ENCODE data around the gene SLC37A3. TPM values are rescaled to one million over a fixed set of nuclear protein-coding genes. Genes with fewer than 3 reads are reported as not detected.

SLC37A3 gene
- total and polyA plus RNA-seq, 3 donors from 2014 or later = 23.8 to 67.3 (median 44.7) TPM

GRCh38 chr7:140440593-140440992 lies 42.3 kb upstream of the SLC37A3 start:
- intact Hi-C loops (cut with DNase I; ENCODE audit: low total_unique reads) = no loop called here
- 87 to 100% methylated on average over 3 of the region's 3 CpGs for WGBS, 2 donors
- H3K27ac ChIP-seq = no peak overlapping the region
- no peaks in the 10 kb centered on the region for H3K9me3 ChIP-seq
- TF ChIP-seq POLR2A (IDR thresholded peaks at IDR 0.05) (no peak), CTCF (IDR thresholded peaks at IDR 0.05) (no peak)
- no peak for DNase-seq
- H3K4me3 ChIP-seq = no peak overlapping the region
- no peaks in the 10 kb centered on the region for H3K27me3 ChIP-seq
- H3K36me3 ChIP-seq (ENCODE audit: low read depth, missing control alignments) = no peaks in the 10 kb centered on the region
- no peaks in the 10 kb centered on the region for H3K4me1 ChIP-seq

GRCh38 chr7:140439359-140439758 lies 41.0 kb upstream of the SLC37A3 start:
- Histone ChIP-seq H3K4me1 (no peaks in the 10 kb centered on the region), H3K27ac (no peak overlapping the region), H3K9me3 (no peaks in the 10 kb centered on the region), H3K4me3 (no peak overlapping the region), H3K27me3 (no peaks in the 10 kb centered on the region), H3K36me3 (ENCODE audit: low read depth, missing control alignments) (no peaks in the 10 kb centered on the region)
- 82 to 86% methylated on average over 3 of the region's 3 CpGs for WGBS, 2 donors
- intact Hi-C loops (cut with DNase I; ENCODE audit: low total_unique reads) = no loop called here
- TF ChIP-seq CTCF (IDR thresholded peaks at IDR 0.05) (no peak), POLR2A (IDR thresholded peaks at IDR 0.05) (no peak)
- DNase-seq = no peak

GRCh38 chr7:140435252-140435895 lies 37.0 kb upstream of the SLC37A3 start:
- no peaks in the 10 kb centered on the region for H3K9me3 ChIP-seq
- no peak for DNase-seq
- no peak for TF ChIP-seq POLR2A (IDR thresholded peaks at IDR 0.05)
- no peak for TF ChIP-seq CTCF (IDR thresholded peaks at IDR 0.05)
- intact Hi-C loops (cut with DNase I; ENCODE audit: low total_unique reads) = no loop called here
- no peaks in the 10 kb centered on the region for H3K27me3 ChIP-seq
- no peaks in the 10 kb centered on the region for H3K4me1 ChIP-seq
- H3K27ac ChIP-seq = no peak overlapping the region
- 34% methylated on average over 41 of the region's 51 CpGs; no CpG with 5 or more reads in 1 of the 2 donors for WGBS, 2 donors
- peak overlapping the region in 1 of 2 donors; percentile 41 for H3K4me3 ChIP-seq
- no peaks in the 10 kb centered on the region for H3K36me3 ChIP-seq (ENCODE audit: low read depth, missing control alignments)

GRCh38 chr7:140433396-140433795 lies 35.1 kb upstream of the SLC37A3 start:
- no peak for TF ChIP-seq POLR2A (IDR thresholded peaks at IDR 0.05)
- TF ChIP-seq CTCF (IDR thresholded peaks at IDR 0.05) = no peak
- H3K27me3 ChIP-seq = no peaks in the 10 kb centered on the region
- H3K27ac ChIP-seq = no peak overlapping the region
- intact Hi-C loops (cut with DNase I; ENCODE audit: low total_unique reads) = no loop called here
- H3K9me3 ChIP-seq = no peaks in the 10 kb centered on the region
- 88 to 90% methylated on average over 3 of the region's 3 CpGs for WGBS, 2 donors
- H3K36me3 ChIP-seq (ENCODE audit: low read depth, missing control alignments) = no peaks in the 10 kb centered on the region
- H3K4me1 ChIP-seq = no peaks in the 10 kb centered on the region
- DNase-seq = no peak
- H3K4me3 ChIP-seq = no peak overlapping the region

GRCh38 chr7:140426130-140426529 lies 27.8 kb upstream of the SLC37A3 start:
- no peaks in the 10 kb centered on the region for H3K9me3 ChIP-seq
- H3K27ac ChIP-seq = no peak overlapping the region
- DNase-seq = no peak
- H3K4me1 ChIP-seq = no peaks in the 10 kb centered on the region
- intact Hi-C loops (cut with DNase I; ENCODE audit: low total_unique reads) = no loop called here
- TF ChIP-seq CTCF (IDR thresholded peaks at IDR 0.05) (no peak), POLR2A (IDR thresholded peaks at IDR 0.05) (no peak)
- no peaks in the 10 kb centered on the region for H3K27me3 ChIP-seq
- WGBS, 2 donors = 44 to 90% methylated on average over 1 to 6 of the region's 6 CpGs
- no peaks in the 10 kb centered on the region for H3K36me3 ChIP-seq (ENCODE audit: low read depth, missing control alignments)
- H3K4me3 ChIP-seq = no peak overlapping the region
